Stimulated activated CD8-positive, alpha-beta memory T cell treated with anti-CD3 and anti-CD28 coated beads, Interleukin-7, amount 100 ng/mL, for 48 hours (primary cell): ENCODE data around the gene ZMIZ2.
"Not testable (repeated sequence)": the region's sequence is repeated elsewhere in the genome, so short reads cannot be mapped to it uniquely, and the experiment has no call there.

Source experiments
- DNase-seq, 2 donors: peaks; one replicate each; pipeline ENCODE4 v3.0.0-alpha.2; 2020; ENCODE audit warnings: low read depth in 1 of 2; ENCODE audit errors: extremely low read depth in 1 of 2

The ZMIZ2 gene

DNA sequence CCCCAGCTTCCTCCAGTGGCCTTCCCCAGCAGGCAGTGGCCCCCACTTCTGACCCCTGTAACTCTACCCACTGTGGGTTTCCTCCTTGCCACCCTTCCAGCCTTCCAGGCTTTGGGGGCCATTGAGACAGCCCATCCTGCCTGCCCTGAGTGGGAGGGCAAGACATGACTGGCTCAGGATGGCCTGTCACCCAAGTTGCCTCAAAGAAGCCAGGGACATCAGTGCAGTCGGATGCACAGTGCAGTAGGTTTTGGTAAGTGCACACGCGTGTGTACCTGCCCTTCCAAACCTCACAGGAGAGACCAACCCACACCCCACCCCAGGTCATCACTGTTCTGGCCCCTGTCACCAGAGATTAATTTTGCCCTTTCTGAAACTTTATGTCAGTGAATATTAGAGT, 22.7 kb downstream of the ZMIZ2 start:
- no peak for DNase-seq

DNA sequence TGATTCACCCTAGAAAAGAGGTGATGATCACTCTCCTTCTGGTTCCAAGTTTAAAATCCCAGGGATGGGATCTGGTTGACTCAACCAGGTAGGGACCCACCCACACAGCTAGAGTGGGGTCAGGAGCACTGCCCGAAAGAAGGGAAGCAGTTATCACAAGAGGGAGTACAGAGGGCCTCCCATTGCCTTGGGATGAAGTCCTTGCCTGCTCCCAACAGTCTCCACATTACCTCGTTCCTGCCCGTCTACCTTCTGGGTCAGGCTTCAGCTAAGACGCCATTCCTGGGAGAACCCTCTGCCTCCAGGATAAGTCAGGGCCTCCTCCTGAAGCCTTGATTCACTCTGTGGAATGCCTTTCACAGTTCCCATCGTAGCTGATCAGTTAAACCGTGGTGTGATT, 23.8 kb downstream of the ZMIZ2 start:
- no peak for DNase-seq

DNA sequence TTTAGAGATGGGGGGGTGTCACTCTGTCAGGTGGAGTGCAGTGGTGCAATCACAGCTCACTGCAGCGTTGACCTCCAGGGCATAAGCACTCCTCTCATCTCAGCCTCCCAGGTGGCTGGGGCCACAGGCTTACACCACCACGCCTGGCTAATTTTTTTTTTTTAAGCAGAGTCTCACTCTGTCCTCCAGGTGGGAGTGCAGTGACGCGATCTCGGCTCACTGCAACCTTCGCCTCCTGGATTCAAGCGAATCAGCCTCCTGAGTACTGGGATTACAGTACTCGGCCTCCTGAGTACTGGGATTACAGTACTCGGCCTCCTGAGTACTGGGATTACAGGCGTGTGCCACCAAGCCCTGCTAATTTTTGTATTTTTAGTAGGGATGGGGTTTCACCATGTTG, 24.2 kb downstream of the ZMIZ2 start:
- DNase-seq, result no peak

DNA sequence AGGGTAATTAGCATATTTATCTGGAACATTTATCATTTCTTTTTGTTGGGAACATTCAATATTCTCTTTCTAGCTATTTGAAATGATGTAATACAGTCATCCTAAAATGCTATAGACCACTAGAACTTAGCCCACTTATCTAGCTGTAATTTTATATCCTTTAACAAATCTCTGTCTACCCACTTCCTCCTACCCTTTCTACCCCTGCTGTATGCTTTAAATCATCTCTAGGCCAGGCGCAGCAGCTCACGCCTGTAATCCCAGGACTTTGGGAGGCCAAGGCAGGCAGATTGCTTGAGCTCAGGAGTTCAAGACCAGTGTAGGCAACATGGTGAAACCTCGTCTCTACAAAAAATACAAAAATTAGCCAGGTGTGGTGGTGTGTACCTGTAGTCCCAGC, 25.8 kb downstream of the ZMIZ2 start:
- not testable (repeated sequence) for DNase-seq

DNA sequence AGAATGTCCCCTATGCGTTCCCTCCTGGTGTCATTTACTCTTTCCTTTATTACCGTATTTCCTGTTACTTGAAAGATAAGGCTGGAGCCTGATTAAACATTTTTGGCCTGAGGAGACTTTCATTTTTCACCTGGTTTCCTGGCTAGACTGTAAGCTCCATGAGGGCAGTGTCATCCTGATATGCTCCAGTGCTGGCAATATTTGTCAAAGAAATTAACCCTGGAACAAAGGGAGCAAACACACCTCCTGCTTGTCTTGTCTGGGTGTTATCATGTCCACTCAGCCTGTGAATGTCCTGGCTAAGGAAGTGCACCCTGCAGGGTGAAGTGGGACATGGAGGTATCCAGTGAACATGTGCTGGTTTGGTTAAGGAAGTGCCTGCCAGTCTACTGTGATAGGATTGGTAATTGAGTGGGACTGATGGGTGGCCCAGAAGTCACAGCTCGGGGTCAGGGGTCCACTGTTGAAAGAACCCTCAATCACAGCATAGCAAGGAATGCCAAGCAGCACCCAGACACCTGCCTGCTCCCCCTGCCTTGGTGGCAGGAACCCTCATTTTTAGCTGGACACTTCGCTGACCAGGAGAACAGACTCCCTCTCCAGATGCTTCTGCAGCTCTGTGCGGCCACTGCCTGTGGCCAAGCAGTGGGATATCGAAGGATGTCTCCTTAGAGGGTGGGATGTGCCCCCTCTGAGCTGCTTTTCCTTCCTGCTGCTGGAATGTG, 26.9 kb downstream of the ZMIZ2 start:
- no peak for DNase-seq

DNA sequence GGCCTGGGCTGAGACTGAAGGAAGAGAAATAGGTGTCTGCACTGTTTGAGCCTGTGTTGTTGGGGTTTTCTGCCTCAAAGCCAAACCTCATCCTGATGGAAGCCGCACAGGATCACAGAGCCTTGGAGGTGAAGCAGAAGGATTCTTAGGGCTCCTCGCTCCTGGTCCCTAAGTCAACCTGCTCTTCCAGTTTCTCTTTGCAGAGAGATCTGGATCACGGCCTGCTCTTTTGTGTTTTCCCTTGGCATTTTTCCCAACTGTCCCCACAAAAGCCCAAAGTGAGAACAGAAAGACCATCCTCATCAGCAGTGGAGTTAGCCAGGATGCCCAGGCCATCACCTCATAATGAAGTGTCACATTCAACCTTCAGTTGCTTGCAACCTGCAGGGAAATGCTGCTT, 27.6 kb downstream of the ZMIZ2 start:
- DNase-seq, result no peak

DNA sequence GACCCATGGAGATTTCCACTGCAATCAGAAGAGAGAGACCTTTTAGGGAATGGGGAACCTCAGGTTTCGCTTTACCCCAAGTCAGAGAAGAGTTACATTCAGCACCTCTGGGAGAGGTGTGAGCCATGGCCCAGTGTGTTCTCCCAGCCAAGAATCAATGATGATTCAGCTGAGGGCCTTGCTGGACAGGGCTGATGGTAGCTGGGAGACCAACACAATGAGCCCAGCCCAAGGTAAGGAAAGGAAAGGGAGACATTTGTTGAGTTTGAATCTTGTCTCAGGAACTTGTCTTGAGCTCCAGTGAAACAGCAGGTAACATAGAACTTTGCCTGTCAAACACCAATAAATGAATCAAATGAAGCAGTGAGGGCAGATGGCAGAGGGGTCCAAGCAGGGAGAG, 33.8 kb downstream of the ZMIZ2 start:
- DNase-seq, result no peak

DNA sequence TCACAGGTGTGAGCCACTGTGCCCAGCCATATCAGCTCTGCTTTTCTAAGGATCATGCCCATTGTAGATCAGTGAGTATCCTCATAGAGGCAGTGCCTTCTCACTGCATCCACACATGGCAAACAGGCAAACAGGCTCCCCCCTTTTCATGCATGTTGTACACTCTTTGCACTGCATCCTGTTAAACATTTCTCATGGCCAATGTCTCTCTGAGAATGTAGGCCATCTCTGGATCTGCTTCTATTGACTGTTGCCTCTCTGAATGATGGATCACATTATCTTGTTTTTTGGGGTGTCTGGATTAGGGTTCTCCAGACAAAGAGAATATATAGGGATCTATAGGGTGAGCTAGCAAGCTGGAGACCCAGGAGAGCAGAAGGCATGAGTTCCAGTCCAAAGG, 34.8 kb downstream of the ZMIZ2 start:
- DNase-seq, result no peak

DNA sequence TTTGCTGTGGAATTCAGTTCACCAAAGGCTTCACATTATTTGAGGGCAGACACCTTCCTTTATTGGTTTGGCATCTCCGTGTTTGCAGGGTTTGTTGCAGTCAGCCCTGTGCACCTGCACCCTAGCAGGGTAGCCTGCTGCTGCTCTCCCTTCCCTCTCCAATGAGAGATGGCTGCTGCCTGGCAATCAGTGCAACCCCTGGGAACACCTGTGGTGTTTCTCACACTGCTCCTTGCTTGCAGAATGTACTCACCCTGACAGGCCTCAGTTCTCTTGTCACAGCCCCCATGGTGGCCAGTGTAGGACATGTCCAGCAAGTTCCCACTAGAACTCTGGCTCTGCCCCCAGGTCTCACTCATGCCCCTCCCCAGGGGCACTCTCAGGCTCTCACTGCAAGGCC, 35.7 kb downstream of the ZMIZ2 start:
- no peak for DNase-seq

DNA sequence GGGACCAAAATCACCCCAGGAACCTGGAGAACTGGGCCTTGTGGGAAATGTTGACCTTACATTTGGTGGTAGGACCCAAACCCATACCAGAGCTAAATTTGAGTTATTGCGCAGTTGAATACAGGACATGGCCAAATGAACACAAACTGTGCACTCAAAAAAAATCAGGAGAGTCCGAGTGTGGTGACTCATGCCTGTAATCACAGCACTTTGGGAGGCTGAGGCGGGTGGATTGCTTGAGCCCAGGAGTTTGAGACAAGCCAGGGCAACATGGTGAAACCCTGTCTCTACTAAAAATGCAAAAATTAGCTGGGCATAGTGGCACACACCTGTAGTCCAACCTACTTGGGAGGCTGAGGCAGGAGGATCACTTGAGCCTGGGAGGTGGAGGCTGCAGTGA, 36.6 kb downstream of the ZMIZ2 start:
- DNase-seq, result not testable (repeated sequence)

DNA sequence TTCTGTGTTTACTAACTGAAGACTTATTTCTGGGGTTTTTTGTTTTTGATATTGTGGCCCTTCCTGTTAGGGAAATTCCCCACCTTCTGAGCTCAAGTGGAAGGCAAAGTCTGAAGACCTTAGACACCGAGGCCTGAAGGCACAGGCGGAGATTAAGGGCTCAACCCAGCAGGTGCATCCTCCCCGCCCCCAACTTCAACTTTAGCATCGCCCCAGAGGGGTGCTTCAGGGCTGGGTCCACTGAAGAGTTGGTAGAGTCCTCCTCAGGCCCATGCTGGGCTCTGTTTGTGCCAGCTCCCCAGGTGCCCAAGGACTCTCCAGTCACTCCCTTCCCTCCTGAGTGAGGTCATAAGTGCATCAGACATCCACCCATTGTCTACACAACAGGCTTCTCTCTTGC, 38.4 kb downstream of the ZMIZ2 start:
- no peak for DNase-seq

DNA sequence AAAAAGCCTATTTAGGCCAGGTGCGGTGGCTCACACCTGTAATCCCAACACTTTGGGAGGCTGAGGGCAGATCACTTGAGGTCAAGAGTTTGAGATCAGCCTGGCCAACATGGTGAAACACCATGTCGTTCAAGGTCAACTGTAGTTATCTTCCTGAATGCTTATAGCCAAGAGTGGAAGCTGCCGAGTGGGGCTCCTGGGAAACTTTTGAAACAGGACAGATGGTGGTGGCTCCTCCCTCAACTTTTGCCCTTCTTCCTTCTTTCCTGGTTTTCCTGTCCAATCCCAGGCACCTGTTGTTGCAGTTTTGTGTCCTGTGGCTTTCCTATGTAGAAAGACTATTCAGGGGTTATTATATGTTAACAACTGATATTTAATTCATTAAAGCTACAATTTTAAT, 39.1 kb downstream of the ZMIZ2 start:
- DNase-seq, result no peak

DNA sequence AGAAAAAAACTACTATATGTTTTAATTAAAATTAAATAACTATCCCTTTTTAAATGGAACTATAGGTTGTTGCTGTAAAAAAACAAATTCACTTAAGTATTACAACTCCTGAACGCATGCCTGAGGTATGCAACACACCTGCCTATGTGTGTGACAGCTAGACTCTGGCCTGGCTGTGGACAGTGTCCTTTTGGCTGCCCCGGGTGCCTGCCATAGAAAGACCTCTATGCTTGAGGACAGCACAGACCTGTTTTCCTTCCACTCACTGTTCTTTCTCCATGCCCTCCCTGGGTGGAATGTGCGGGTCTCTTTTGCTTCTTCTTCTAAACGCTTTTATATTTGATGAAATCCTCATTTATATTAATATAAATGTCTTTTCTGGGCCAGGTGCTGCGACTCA, 41.3 kb downstream of the ZMIZ2 start:
- DNase-seq, result no peak

DNA sequence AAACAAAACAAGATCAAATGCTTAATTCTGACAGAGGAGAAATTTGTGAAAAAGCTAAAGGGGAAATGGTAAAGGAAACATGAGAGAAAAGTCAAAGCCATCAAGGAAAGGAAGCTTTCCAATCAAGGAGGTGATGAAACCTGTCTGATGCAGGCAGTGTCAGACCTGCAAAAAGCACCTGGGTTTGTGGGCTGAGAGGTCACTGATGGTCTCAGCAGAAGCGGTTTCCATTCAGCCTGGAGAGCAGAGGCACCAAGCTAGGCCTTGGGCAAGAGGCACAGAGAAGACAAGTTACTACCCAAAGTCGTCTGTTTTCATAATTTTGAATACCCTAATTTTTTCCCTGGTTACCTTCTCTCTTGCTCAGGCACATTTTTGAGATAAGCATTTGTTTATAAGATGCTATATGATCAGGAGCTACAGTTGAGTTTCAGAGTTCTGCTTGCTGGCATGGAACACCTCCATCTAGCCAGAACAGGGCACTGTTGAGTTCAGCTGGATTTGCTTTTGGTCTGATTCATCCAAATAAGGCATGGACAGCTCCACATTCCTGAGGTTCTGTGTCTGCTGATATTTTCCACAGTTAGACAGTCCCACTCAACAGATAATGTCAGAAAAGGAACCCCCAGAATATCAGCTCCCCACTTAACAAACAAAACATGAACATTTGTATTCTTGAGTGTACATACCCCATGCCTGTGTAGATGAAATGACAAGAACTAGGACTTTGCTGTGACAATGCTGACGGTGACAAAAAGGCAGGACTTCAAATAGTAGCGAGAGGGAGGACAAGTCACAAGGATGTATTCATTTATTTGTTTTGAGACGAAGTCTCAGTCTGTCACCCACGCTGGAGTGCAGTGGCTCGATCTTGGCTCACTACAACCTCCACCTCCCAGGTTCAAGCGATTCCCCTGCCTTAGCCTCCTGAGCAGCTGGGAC, 42.9 kb downstream of the ZMIZ2 start:
- DNase-seq, result no peak

DNA sequence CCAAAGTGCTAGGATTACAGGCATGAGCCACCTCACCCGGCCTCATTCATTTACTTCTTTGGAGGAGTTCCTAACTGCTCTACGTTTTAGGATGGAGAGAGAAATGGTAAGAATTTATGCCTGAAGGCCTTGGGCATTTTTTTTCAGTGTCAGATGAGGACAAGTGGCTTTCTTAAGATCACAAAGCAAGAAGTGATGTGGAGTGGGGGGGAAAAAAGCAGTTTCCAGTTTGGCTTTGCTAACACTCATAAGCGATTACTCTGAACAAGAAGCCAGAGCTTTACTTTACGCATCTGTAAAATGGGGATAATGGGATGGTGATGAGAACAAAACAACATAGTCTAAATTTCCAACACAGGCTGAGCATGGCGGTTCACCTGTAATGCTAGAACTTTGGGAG, 45.3 kb downstream of the ZMIZ2 start:
- no peak for DNase-seq

DNA sequence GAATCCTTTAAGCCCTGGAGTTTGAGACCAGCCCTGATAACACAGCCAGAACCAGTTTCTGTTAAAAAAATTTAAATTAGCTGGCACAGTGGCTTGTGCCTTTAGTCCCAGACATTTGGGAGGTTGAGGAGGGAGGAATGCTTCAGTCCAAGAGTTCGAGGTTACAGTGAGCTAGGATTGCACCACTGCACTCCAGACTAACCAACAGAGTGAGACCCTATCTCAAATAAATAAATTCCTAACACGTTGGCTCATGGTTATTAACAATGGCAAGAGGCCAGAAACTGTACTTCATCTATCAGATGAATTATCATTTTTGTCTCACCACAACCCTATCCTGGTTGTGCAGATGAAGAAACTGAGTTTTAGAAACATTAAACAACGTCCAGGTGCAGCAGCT, 45.7 kb downstream of the ZMIZ2 start:
- no peak for DNase-seq

DNA sequence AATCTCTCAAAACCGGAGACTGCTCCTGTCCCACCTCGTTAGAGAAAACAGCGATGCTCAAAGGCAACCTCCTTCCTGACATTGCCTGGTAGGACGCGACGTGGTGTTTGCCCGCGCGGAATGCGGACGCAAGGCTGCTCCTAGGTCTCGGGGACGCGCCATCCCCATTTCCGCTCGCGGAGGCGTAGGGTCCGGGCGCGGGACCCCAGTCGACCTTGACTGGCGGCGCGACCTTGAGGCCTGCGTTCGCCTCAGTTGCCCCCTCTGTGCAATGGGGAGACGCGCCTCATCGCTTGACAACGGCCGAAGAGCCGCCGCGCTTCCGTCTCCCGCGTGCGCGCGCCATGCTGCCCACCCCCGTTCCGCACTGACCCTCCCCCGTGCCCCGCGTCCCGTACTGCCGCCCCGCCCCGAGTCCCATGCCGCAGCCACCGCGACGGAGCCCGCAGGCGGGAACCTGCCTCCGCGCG, 47.4 kb downstream of the ZMIZ2 start:
- DNase-seq, result no peak

DNA sequence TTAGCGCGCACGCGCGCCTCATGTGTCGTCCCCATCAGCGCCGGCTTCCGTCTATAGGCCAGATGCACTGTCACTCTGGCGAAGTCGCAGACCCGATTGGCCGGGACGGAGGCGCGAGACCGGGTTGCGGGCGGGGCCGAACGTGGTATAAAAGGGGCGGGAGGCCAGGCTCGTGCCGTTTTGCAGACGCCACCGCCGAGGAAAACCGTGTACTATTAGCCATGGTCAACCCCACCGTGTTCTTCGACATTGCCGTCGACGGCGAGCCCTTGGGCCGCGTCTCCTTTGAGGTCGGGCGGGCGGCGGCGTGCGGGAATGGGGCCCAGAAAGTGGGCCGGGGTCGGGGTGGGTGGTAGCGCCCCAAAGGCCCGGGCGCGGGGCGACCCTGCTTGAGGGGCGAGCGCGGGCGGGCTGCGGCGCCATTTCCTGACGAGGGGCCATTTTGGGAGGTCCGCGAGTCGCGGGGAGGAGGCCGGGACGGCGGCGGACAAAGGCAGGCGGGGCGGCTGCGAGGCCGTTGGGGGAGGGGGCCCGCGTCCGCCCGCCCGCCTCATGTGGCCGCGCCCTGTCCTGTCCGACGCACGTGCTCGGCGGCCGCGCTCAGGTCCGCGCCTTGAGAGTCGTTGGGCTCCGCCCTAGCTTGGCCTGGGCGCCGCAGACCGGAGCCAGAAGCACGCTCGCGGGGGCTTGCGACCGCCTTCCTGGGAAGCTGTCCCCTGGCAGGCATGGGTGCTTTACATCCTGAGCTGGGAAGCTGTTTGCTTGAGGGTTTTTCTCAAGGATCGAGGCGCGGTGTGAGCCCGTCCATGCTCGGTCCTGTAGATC, 48.1 kb downstream of the ZMIZ2 start, which contains the start of gene PPIA:
TSS of gene PPIA (plus strand) at position 178 of the 825 bp plus-strand sequence. CDS start at position 222, 44 bp downstream.
- peak; percentile 96 to 98 for DNase-seq

DNA sequence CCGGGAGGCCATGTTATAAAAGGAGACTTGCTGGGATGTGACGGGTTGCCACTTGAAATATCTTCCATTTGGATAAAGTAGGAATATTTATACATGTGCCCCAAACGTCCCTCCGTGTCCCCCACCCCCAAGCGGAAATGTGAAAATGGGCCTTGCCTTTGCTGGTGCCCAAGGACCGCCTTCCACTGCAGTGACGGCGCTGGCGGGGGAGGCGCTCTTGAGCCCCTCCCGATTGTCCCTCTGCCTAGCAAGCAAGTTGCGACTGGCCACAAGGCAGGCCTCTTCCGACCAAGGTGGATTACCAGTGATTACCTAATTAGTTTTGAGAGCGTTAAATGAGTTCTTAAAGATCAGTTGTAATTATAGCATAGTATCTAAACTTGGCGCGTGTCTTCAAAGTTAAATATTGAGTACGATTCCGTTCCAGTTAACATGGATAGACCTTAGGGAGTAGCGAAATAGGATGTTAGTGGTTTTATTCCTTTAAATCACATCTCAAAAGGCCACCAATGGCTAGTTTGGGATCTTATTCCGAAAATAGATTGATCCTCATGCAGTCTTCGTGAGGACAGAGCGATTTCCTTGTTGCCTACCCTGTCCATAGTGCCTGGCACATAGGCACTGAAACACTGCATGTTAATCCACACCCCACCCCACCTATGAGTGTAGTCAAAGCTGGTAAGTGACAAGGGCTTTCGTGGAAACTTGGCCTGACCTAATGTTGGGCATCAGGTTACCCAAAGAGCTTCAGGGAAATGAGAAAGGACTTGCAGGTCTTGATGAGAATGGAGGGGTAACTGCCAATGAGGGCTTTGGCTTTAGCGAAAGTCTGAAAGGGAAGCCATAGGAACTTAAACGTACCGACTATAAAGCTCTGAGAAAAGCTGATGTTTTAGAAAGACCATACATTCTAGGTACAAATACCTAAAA, 48.9 kb downstream of the ZMIZ2 start:
- peak; percentile 67 to 68 for DNase-seq
